Skin epidermis (tissue), 12 donors: ENCODE data around the gene NHLRC1.
A peak's percentile ranks its signal among the peaks of the same experiment; 100 is the strongest.

ENCODE experiments used
- H3K27ac ChIP-seq, 21 experiments: fragments of 200-600 bp; sonication (generic) in 11 of 21; one replicate each; pipeline ENCODE4 v1.5.0; 2020; ENCODE audit warnings: mild to moderate bottlenecking in 3 of 21, inconsistent platforms in 2 of 21, moderate library complexity in 2 of 21
- H3K4me3 ChIP-seq, 7 experiments: fragments of 200-600 bp; sonication (generic) in 2 of 7; one replicate each; pipeline ENCODE4 v1.5.0; 2020; ENCODE audit warnings: inconsistent platforms in 2 of 7, mild to moderate bottlenecking in 2 of 7, moderate library complexity in 1 of 7

NHLRC1 gene

GRCh38 chr6:18141805-18142590, 19.5 kb upstream of the NHLRC1 start:
- Histone ChIP-seq H3K4me3 (no peak overlapping the region), H3K27ac (peak overlapping the region in 4 of 21 experiments; percentile 15 to 61 (median 46))

- H3K27ac ChIP-seq, result no peak overlapping the region
- no peak overlapping the region for H3K4me3 ChIP-seq
These were observed 17.6 kb upstream of the NHLRC1 start for GRCh38 chr6:18139935-18140621.

DNA sequence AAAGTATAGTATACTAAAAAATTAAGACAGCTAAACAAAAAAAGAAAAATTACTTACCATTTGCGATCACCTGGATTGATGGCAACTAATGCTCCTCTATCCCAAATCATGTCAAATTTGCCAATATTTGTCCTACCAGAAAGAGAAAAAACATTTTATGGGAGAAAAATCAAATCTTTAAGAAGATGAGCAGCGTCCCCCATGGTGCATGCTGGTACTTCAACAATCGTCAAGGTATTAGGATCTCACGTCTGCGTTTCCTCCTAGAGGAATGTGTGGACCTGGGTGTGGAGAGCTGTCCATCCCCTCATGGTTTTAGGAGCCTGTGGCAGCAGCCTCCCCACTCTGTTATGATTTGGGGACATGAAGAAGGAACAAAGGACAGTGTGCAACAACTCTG, 16.4 kb upstream of the NHLRC1 start:
- H3K27ac ChIP-seq, result no peak overlapping the region
- H3K4me3 ChIP-seq, result no peak overlapping the region

DNA sequence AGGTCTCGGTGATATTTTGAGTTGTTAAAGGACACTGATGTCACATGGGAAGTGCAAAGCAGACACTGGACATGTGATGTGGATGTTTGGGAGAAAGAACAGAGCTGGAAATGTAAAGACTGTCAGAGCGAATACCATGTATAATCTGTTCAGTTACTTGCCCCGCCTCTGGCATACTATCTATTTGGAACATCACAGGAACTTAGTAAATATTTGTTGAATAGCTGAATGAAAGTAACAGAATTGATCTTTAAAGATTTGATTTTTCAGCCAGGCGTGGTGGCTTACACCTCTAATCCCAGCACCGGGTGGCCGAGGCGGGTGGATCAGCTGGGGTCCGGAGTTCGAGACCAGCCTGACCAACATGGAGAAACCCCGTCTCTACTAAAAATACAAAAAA, 13.8 kb upstream of the NHLRC1 start:
- Histone ChIP-seq H3K4me3 (no peak overlapping the region), H3K27ac (no peak overlapping the region)

DNA sequence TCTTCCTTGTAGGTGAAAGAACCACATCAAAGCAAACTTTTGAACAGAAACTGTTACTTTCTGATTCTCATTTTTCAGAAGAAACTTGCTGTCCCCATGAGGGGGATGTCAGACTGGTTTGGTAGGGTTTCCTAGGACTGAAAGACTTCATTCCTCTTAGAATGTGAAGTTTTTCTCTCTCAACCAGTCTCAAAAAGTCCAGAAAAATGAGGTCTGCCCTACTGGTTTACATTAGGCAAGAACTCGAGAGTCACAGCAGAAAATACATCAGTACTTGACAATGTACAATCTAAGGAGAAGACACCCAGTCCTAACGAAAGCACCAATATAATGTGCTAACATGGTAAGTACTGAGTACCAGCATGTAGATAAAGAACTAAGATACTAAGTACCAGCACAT, 12.7 kb upstream of the NHLRC1 start:
- Histone ChIP-seq H3K4me3 (no peak overlapping the region), H3K27ac (no peak overlapping the region)

GRCh38 chr6:18132346-18132745, 9.9 kb upstream of the NHLRC1 start:
- Histone ChIP-seq H3K27ac (no peak overlapping the region), H3K4me3 (no peak overlapping the region)

DNA sequence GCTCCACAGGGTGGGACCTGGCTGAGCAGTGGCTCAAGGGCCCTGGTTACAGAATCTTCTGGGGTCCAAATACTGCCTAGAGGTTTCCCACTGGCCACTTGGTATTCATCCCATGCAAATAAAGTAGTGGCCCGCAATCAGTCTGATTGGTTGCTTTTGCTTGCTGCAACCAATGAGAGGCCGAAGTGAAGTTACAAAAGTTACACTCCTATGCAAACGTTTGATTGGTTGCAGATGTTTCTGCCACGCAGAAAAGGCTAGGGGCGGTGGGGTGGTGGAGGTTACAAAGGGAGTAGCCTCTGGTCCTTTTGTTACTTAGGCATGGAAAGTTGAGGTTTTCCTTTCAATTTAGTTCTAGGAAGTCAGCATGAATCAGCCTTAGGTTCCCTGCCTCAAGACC, 3.6 kb upstream of the NHLRC1 start:
- Histone ChIP-seq H3K4me3 (no peak overlapping the region), H3K27ac (no peak overlapping the region)

- Histone ChIP-seq H3K4me3 (peak overlapping the region; percentile 34 to 54 (median 49)), H3K27ac (peak overlapping the region in 7 of 21 experiments; percentile 47 to 82 (median 69))
These were observed 823 bp downstream of the NHLRC1 start for GRCh38 chr6:18121580-18122127.

GRCh38 chr6:18119236-18119635, 3.2 kb downstream of the NHLRC1 start:
- H3K4me3 ChIP-seq, result no peak overlapping the region
- no peak overlapping the region for H3K27ac ChIP-seq

DNA sequence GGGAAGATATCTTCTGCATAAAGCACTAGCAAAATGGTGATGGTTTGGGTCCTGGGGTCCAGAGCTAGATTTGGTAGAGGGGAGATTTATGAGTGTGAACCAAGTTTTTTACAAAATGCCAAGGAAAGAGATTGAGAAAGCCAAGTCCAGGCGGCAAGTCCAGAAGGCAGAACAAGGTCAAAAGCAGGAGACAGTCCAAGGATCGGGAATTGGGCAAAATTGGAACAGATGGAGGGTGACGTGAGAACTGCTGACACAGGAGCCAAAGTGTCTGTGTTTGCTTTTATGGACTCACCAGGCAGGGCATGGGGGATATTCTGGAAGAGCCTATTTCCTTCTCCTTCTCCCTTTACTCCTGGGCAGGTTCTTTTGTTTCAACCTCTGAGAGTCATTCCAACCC, 4.1 kb downstream of the NHLRC1 start:
- Histone ChIP-seq H3K4me3 (no peak overlapping the region), H3K27ac (no peak overlapping the region)

DNA sequence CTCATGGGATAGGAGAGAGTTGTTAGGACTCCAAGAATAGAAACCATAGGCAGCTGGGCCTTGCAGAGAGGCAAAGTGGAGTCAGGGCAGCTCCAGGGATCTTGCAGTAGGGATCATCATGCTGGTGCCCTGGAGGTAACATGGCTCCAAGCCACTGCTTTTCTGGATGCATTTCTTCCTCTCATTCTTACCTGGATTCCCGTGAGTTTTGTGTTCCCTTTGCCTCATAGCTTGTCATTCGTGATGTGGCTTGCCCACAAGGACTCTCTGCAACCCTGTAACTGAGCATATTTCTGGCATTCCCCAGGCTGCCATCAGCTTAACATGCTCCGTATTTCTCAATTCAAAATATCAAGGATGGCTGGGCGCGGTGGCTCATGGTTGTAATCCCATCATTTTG, 5.3 kb downstream of the NHLRC1 start:
- no peak overlapping the region for H3K27ac ChIP-seq
- H3K4me3 ChIP-seq, result no peak overlapping the region

DNA sequence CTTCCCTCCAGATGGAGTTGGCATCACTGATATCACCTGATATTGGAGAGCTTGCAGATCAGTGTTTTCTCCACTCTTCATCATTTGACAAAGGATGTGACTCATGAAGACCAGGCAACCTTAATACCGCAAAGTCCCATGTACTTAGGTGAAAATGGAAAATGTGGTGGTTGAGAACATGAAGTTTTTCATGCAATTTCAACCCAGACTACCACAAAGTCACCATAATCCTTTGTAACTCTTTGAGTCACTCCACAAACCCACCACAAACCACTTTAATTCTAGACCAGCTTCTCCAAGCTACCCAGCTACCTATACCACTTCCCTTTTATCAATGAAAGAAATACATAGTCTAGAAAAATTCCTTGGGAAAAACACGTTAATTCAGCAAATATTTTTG, 7.1 kb downstream of the NHLRC1 start:
- H3K4me3 ChIP-seq, result no peak overlapping the region
- no peak overlapping the region for H3K27ac ChIP-seq

- no peak overlapping the region for H3K4me3 ChIP-seq
- no peak overlapping the region for H3K27ac ChIP-seq
These were observed 12.3 kb downstream of the NHLRC1 start for GRCh38 chr6:18110162-18110561.

DNA sequence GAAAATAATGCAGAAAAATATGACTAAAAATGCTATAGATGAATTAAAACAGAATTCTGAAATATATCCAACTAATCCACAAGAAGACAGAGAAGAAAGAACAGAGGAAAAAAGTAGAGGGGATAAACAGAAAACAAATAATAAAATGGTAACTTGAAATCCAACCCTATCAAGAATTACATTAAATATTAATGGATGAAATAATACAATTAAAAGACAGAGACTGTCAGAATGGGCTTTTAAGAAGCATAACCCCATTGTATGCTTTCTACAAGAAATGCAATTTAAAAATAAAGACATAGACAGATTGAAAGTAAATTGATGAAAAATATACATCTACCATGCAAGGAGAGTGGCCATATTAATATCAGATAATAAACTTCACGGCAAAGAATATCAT, 15.4 kb downstream of the NHLRC1 start:
- H3K4me3 ChIP-seq, result no peak overlapping the region
- H3K27ac ChIP-seq, result no peak overlapping the region

GRCh38 chr6:18102783-18103509, 19.5 kb downstream of the NHLRC1 start:
- H3K27ac ChIP-seq, result no peak overlapping the region
- no peak overlapping the region for H3K4me3 ChIP-seq

DNA sequence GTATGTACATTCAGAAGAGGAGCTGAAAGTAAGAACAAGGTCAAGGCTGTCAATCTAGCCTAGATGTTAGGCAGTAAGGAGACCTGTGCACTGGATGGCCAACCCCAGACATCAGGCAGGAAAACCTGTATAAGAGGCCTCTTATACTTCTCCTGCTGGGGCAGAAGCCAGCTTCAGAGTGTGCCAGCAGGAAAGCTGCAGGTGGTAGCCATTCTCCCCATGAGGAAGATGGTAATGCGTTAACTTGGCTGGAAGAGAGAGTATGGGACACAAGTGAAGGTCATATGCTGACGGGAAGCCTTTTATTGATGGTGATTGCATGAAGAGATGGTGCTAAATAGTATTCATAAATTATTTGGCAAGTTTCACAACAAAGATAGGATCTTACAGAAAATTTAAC, 20.6 kb downstream of the NHLRC1 start:
- Histone ChIP-seq H3K27ac (no peak overlapping the region), H3K4me3 (no peak overlapping the region)

DNA sequence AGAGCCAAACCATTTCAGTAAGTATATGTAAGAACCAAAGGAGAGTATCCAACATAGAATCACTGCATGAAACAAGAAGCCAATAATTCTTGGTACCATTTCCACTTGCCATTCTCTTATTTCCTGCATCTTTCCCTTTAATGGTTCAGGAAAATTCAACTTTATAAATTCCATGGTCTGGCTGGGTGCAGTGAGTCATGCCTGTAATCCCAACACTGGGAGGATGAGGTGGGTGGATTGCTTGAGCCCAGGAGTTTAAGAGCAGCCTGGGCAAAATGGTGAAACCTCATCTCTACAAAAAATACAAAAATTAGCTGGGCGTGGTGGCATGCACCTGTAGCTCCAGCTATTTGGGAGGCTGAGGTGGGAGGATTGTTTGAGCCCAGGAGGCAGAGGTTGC, 21.2 kb downstream of the NHLRC1 start:
- H3K27ac ChIP-seq, result no peak overlapping the region
- H3K4me3 ChIP-seq, result no peak overlapping the region

DNA sequence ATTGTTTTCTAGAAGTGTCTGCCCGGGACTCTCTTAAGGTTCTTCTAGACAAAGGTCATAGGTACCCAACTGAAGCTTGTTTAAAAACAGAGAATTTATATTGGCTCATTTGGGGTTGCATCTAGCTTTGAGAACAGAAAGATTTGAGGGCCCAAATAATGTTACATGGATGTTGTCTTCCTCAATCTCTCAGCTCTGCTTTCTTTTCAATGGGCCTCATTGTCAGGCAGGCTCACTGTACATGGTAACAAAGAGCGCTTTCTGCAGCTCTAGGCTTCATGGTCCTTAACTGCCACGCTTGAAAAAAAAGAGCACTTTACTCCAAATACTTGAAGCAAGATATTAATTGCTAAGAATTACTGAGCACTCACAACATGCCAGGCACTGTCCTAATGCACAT, 22.2 kb downstream of the NHLRC1 start:
- H3K27ac ChIP-seq, result no peak overlapping the region

GRCh38 chr6:18099511-18099910, 23.0 kb downstream of the NHLRC1 start:
- H3K27ac ChIP-seq, result no peak overlapping the region

More for the DNA sequence above, 22.2 kb downstream of the NHLRC1 start:
- no peak overlapping the region for H3K4me3 ChIP-seq

DNA sequence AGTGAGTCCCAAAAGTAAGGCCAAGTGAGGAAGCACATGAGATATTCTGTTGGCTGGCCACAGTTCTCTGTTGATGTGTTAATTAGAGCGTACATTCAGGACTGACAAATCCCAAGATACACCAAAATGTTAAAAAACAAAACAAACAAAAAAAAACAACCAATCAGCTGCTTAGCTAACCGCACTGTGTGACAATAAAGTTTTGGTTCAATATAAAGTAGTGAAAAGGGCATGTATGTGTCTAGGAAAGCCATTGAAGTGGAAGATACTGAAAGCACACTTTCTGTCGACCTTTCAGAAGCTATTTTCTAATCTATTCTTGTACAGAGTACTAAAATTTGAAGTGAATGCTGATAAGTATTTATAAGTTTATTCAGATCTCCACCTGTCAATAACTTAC, 26.1 kb downstream of the NHLRC1 start:
- Histone ChIP-seq H3K4me3 (no peak overlapping the region), H3K27ac (no peak overlapping the region)

More at GRCh38 chr6:18099511-18099910, 23.0 kb downstream of the NHLRC1 start:
- H3K4me3 ChIP-seq, result no peak overlapping the region
